Gastroesophageal sphincter (tissue), 4 donors: Measurements from ENCODE around the gene IRS2. TPM values are rescaled to one million over a fixed set of nuclear protein-coding genes. Genes with fewer than 3 reads are reported as not detected.

Experiments
- ATAC-seq: fragments of 150-250 bp; one replicate; pipeline ENCODE4 v1.9.1; 2016; ENCODE audit warnings: mild to moderate bottlenecking, moderate library complexity
- H3K27ac ChIP-seq, 4 donors: fragments of 200-600 bp; sonication (generic) in 3 of 4; 1 replicate in 3 of 4; 2 replicates in 1 of 4; pipeline ENCODE4 v1.5.1; 2016 to 2019
- H3K27me3 ChIP-seq: fragments of 200-600 bp; sonication (generic); one replicate; pipeline ENCODE4 v1.5.1; 2019
- H3K36me3 ChIP-seq, 2 donors: fragments of 200-600 bp; sonication (generic); one replicate each; pipeline ENCODE4 v1.5.1; 2019; ENCODE audit warnings: control low read depth in 1 of 2
- H3K4me1 ChIP-seq, 3 donors: fragments of 200-600 bp; sonication (generic); 1 replicate in 2 of 3; 2 replicates in 1 of 3; pipeline ENCODE4 v1.5.1; 2016 to 2019; ENCODE audit warnings: control low read depth in 2 of 3
- H3K4me3 ChIP-seq, 2 donors: fragments of 200-600 bp; sonication (generic); one replicate each; pipeline ENCODE4 v1.5.1; 2019; ENCODE audit warnings: mild to moderate bottlenecking in 1 of 2, moderate library complexity in 1 of 2
- H3K9me3 ChIP-seq, 3 donors: fragments of 200-600 bp; sonication (generic); one replicate each; pipeline ENCODE4 v1.5.1; 2017 to 2019; ENCODE audit warnings: control low read depth in 2 of 3
- EP300 ChIP-seq: sonication (generic); formaldehyde crosslinking; IDR thresholded peaks from one replicate; pipeline ENCODE4 v1.6.1; 2017; ENCODE audit warnings: antibody characterized with exemption, mild to moderate bottlenecking
- POLR2A ChIP-seq, 2 donors: fragments of 450-650 bp; IDR thresholded peaks; one replicate each; pipeline ENCODE4 v1.6.1; 2017; ENCODE audit warnings: antibody characterized with exemption in 2 of 2, mild to moderate bottlenecking in 2 of 2, moderate library complexity in 1 of 2
- POLR2AphosphoS5 ChIP-seq: sonication (generic); formaldehyde crosslinking; IDR thresholded peaks from one replicate; pipeline ENCODE4 v1.6.1; 2017; ENCODE audit warnings: antibody characterized with exemption
- WGBS, 2 donors: methylation state at CpG; one replicate each; pipeline ENCODE4 v1.1.5; 2018; ENCODE audit warnings: low coverage in 1 of 2; 5-methylcytosine and 5-hydroxymethylcytosine counted together
- total RNA-seq, 4 donors: library from RNA; depleted of rRNA; stranded (reverse); fragments of >200 nt; gene quantifications; one replicate each; pipeline ENCODE4 v1.1.0, GENCODE V29; 2016
- TF ChIP-seq, protein P1 (sequence below), 4 experiments: fragments of 200-600 bp in 2 of 4; fragments of 450-650 bp in 2 of 4; sonication (generic) in 1 of 4; IDR thresholded peaks; one replicate each; pipeline ENCODE4 v1.5.1; 2017 to 2019; ENCODE audit warnings: antibody characterized with exemption in 4 of 4, mild to moderate bottlenecking in 2 of 4, moderate library complexity in 2 of 4

The IRS2 gene
- total RNA-seq, 4 donors from 2014 or later, result 29.8 to 69.3 (median 49.4) TPM

DNA sequence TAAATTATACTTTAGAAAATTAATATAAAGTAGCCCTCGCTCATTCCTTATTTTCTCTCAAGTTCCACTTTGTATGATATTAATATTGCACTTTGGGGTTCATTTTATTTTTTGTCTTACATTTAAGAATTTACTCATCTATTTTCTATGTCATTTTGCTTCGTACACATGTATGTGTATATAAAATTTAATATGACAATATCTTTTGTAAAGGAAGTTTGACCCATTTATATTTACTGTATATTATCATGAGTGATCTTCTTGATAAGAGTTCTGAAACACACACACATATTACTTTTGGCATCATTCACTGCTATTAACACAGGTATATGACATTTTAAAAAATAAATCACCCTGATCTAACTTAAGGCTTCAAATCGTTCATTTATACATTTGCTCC lies 83.1 kb downstream of the IRS2 start:
- H3K27me3 ChIP-seq, result no peaks in the 10 kb centered on the region
- no peak overlapping the region for H3K4me3 ChIP-seq
- ATAC-seq, result no peak
- no peak overlapping the region for H3K27ac ChIP-seq
- TF ChIP-seq, protein P1, sequence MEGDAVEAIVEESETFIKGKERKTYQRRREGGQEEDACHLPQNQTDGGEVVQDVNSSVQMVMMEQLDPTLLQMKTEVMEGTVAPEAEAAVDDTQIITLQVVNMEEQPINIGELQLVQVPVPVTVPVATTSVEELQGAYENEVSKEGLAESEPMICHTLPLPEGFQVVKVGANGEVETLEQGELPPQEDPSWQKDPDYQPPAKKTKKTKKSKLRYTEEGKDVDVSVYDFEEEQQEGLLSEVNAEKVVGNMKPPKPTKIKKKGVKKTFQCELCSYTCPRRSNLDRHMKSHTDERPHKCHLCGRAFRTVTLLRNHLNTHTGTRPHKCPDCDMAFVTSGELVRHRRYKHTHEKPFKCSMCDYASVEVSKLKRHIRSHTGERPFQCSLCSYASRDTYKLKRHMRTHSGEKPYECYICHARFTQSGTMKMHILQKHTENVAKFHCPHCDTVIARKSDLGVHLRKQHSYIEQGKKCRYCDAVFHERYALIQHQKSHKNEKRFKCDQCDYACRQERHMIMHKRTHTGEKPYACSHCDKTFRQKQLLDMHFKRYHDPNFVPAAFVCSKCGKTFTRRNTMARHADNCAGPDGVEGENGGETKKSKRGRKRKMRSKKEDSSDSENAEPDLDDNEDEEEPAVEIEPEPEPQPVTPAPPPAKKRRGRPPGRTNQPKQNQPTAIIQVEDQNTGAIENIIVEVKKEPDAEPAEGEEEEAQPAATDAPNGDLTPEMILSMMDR (IDR thresholded peaks at IDR 0.05), result no peak
- TF ChIP-seq EP300 (no peak), POLR2A (IDR thresholded peaks at IDR 0.05) (no peak), POLR2AphosphoS5 (no peak)
- no peaks in the 10 kb centered on the region for H3K9me3 ChIP-seq
- 81 to 92% methylated on average over 3 of the region's 3 CpGs for WGBS, 2 donors
- peaks cover 0 to 12% (median 0%) of the 10 kb centered on the region in 3 donors for H3K4me1 ChIP-seq
- no peaks in the 10 kb centered on the region for H3K36me3 ChIP-seq
